ENCODE results near the gene PCDHA13.

- TF ChIP-seq CTCF (conservative IDR thresholded peaks at IDR 0.05 in 1 of 2, IDR thresholded peaks at IDR 0.05 in 1 of 2; ENCODE audit: low read depth in 1 of 2, low read length in 2 of 2) (no peak), EZH2 (IDR thresholded peaks at IDR 0.05; ENCODE audit: low read length, missing control alignments) (no peak)
Measured at GRCh38 chr5:140877262-140877581, 4.7 kb upstream of the PCDHA13 start.

Data from fibroblast of lung (primary cell).